ENCODE data around the gene CNNM4. TPM values are rescaled to one million over a fixed set of nuclear protein-coding genes. Genes with fewer than 3 reads are reported as not detected.

The CNNM4 gene
- total RNA-seq, 1 donor from 2014 or later: 15.5 TPM

DNA sequence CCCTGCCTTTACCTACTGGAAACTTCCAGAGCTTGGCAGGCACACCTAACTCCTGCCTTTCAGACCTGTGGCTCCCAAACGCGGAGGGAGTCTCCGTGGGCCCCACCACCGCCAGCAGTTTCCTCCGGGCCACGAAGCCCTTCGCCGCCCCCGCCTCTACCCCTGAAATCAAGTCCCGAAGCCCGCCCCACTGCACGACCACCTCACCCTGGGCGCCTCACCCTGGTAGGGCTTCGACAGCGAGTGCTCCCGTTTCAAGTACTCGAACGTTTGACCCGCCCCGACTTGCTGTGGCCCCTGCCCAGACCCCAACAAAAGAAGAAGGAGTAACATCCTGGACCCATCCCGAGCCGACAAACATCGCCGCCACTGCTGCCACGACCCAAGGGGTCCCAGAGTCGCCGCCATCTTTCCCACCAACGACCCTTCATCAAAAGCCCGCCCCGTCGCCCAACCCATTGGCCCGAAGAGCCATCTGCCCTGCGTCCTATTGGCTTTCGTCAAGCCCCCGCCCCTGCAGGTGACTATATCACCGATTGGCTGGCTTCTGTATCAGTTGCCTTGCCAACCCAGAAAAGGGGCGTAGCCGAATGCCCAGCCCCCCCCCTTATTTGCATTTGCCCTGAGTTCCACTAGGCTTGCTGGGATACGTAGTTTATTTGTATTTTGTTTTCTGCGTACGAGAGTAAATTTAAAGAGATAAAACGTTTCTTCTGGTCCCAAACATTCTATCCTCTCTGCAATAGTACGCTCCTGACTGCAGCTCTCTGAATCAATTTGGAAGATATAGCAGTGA is 20.9 kb upstream of the CNNM4 start, which contains the start of gene LMAN2L:
Gene LMAN2L, minus strand, starts transcription at position 432 of the 796 bp plus-strand sequence. Its CDS starts 24 bp downstream, at position 408.
- peak within 1 kb of the TSS; percentile 99 for H2AFZ ChIP-seq (replicated peaks)
- H3K36me3 Mint-ChIP-seq: peaks cover 6% of the 10 kb centered on the region
- TF ChIP-seq EZH2 (IDR thresholded peaks at IDR 0.05) (no peak), CTCF (IDR thresholded peaks at IDR 0.05) (peak; percentile 10)
- H3K4me1 Mint-ChIP-seq: peaks cover 24% of the 10 kb centered on the region
- H3K79me2 ChIP-seq (ENCODE audit: low read depth): peaks cover 41% of the 10 kb centered on the region
- peak within 1 kb of the TSS; percentile 86 for H3K4me3 ChIP-seq
- no peaks in the 10 kb centered on the region for H3K9me3 Mint-ChIP-seq
- H3F3A ChIP-seq (ENCODE audit: low read depth): no peaks in the 10 kb centered on the region
- peak within 1 kb of the TSS; percentile 94 for H3K4me2 ChIP-seq
- no peaks in the 10 kb centered on the region for H3K36me3 ChIP-seq
- H3K27ac Mint-ChIP-seq: peak within 1 kb of the TSS; percentile 95
- no peaks in the 10 kb centered on the region for H3K9me3 ChIP-seq (ENCODE audit: low read depth)
- H4K20me1 ChIP-seq (ENCODE audit: low read depth): peaks cover 12% of the 10 kb centered on the region
- peaks cover 5% of the 10 kb centered on the region for H3K4me1 ChIP-seq
- peaks cover 9% of the 10 kb centered on the region for H3K27me3 Mint-ChIP-seq (ENCODE audit: insufficient read depth, low read depth)
- peak within 1 kb of the TSS; percentile 98 for H3K4me3 Mint-ChIP-seq
- peak; percentile 99 for DNase-seq (ENCODE audit: low spot score)
- H3K27ac ChIP-seq: no peak within 1 kb of the TSS
- H3K9ac ChIP-seq: peak within 1 kb of the TSS; percentile 81
- H3K27me3 ChIP-seq: no peaks in the 10 kb centered on the region

DNA sequence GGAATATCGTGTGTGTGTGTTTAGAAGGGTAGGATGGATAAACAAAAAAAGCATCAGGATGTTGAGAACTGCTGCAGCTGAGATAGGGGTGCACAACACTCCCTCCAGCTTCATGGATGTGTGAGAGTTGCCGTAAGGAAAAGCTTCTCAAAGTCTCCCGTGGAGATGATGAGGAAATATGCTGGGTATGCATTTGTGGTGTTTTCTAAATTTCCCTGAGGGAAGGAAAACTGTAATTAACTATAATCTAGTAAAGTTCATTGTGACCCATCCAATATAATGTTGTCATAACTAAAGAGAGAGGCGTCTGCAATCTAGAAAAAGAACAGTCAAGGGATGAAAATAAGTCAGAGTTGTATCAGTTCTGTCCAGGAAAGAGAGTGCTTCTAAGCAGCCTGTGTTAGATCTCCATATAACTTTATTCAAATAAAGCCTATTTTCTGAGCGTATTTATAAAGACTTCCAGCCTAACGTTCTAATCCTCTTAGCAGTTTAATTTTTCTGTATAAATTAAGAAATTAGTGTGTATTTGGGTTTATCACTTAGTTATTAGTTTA is 13.6 kb upstream of the CNNM4 start:
- Histone ChIP-seq H3K36me3 (no peaks in the 10 kb centered on the region), H3K9me3 (ENCODE audit: low read depth) (no peaks in the 10 kb centered on the region), H2AFZ (replicated peaks) (no peak overlapping the region), H3K4me1 (no peaks in the 10 kb centered on the region), H3K27me3 (no peaks in the 10 kb centered on the region), H3K79me2 (ENCODE audit: low read depth) (no peaks in the 10 kb centered on the region), H3F3A (ENCODE audit: low read depth) (no peaks in the 10 kb centered on the region), H3K4me3 (no peak overlapping the region), H3K27ac (no peak overlapping the region), H3K9ac (no peak overlapping the region), H4K20me1 (ENCODE audit: low read depth) (no peaks in the 10 kb centered on the region), H3K4me2 (no peak overlapping the region)
- no peaks in the 10 kb centered on the region for H3K36me3 Mint-ChIP-seq
- no peak for TF ChIP-seq EZH2 (IDR thresholded peaks at IDR 0.05)
- no peak for TF ChIP-seq EZH2phosphoT487 (IDR thresholded peaks at IDR 0.05)
- TF ChIP-seq CTCF (IDR thresholded peaks at IDR 0.05): no peak
- H3K27me3 Mint-ChIP-seq (ENCODE audit: insufficient read depth, low read depth): peaks cover 9% of the 10 kb centered on the region
- no peak for DNase-seq (ENCODE audit: low spot score)
- no peaks in the 10 kb centered on the region for H3K9me3 Mint-ChIP-seq
- peak overlapping the region; percentile 3 for H3K27ac Mint-ChIP-seq
- no peaks in the 10 kb centered on the region for H3K4me1 Mint-ChIP-seq
- H3K4me3 Mint-ChIP-seq: no peak overlapping the region

DNA sequence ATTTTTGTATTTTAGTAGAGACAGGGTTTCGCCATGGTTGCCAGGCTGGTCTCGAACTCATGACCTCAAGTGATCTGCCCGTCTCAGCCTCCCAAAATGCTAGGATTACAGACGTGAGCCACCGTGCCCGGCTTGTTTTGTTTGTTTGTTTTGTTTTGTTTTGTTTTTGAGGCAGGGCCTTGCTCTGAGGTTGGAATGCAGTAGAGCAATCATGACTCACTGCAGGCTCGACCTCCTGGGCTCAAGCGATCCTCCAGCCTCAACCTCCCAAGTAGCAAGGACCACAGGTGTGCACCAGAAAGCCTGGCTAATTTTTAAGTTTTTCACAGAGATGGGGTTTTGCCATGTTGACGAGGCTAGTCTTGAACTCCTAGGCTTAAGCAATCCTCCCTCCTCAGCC is 8.9 kb upstream of the CNNM4 start:
- no peak for DNase-seq (ENCODE audit: low spot score)
- Histone ChIP-seq H3K27me3 (no peaks in the 10 kb centered on the region), H3K4me3 (no peak overlapping the region), H3K9me3 (ENCODE audit: low read depth) (no peaks in the 10 kb centered on the region), H3K4me2 (no peak overlapping the region), H3K4me1 (no peaks in the 10 kb centered on the region), H3K9ac (no peak overlapping the region), H2AFZ (replicated peaks) (no peak overlapping the region), H3K36me3 (no peaks in the 10 kb centered on the region), H4K20me1 (ENCODE audit: low read depth) (no peaks in the 10 kb centered on the region), H3K27ac (no peak overlapping the region), H3F3A (ENCODE audit: low read depth) (no peaks in the 10 kb centered on the region), H3K79me2 (ENCODE audit: low read depth) (no peaks in the 10 kb centered on the region)
- H3K4me3 Mint-ChIP-seq: no peak overlapping the region
- no peaks in the 10 kb centered on the region for H3K9me3 Mint-ChIP-seq
- no peaks in the 10 kb centered on the region for H3K4me1 Mint-ChIP-seq
- H3K27ac Mint-ChIP-seq: no peak overlapping the region
- H3K27me3 Mint-ChIP-seq (ENCODE audit: insufficient read depth, low read depth): no peaks in the 10 kb centered on the region
- no peaks in the 10 kb centered on the region for H3K36me3 Mint-ChIP-seq
- TF ChIP-seq EZH2 (IDR thresholded peaks at IDR 0.05) (no peak), EZH2phosphoT487 (IDR thresholded peaks at IDR 0.05) (no peak), CTCF (IDR thresholded peaks at IDR 0.05) (no peak)
